Activated T-helper 1 cell treated with anti-CD3 and anti-CD28 coated beads, Interleukin-12 subunit alpha, Interleukin-12 subunit beta, Interleukin-2, Interleukin-4 antibody, amounts not matched to agents 30 ng/mL and 10 ng/mL and 1 ng/mL, durations not matched to agents 14 hours and 24 hours and 36 hours (primary cell): Measurements from ENCODE around the gene TMPRSS6. TPM values are rescaled to one million over a fixed set of nuclear protein-coding genes. Genes with fewer than 3 reads are reported as not detected.
A peak's percentile ranks its signal among the peaks of the same experiment; 100 is the strongest.

ENCODE experiments used
- DNase-seq: peaks from one replicate; pipeline ENCODE4 v3.0.0; 2021; ENCODE audit warnings: low spot score
- H3K27ac Mint-ChIP-seq: one replicate; pipeline ENCODE4 v1.8.0; 2021; ENCODE audit warnings: mild to moderate bottlenecking, mixed read lengths
- H3K27me3 Mint-ChIP-seq: one replicate; pipeline ENCODE4 v1.8.0; 2022; ENCODE audit warnings: mild to moderate bottlenecking, moderate library complexity, mixed read lengths; ENCODE audit not compliant: insufficient read depth
- H3K36me3 Mint-ChIP-seq: one replicate; pipeline ENCODE4 v1.8.0; 2021; ENCODE audit warnings: low read depth, mixed read lengths
- H3K4me1 Mint-ChIP-seq: one replicate; pipeline ENCODE4 v1.8.0; 2021; ENCODE audit warnings: low read depth, mixed read lengths
- H3K4me3 Mint-ChIP-seq: one replicate; pipeline ENCODE4 v1.8.0; 2021; ENCODE audit warnings: mild to moderate bottlenecking, moderate library complexity, mixed read lengths
- H3K9me3 Mint-ChIP-seq: one replicate; pipeline ENCODE4 v1.8.0; 2021; ENCODE audit warnings: mixed read lengths
- intact Hi-C: fragments of 100-400 bp; cut with micrococcal nuclease; formaldehyde crosslinking; loops from one replicate; pipeline ENCODE4 v1.15.1; 2024
- total RNA-seq: library from RNA; stranded (reverse); gene quantifications from 2 replicates; pipeline ENCODE4 v1.2.3, GENCODE V29; 2022

TMPRSS6 gene
- total RNA-seq, 1 donor from 2014 or later, result 2.3 TPM

- DNase-seq, result no peak
- H3K27me3 Mint-ChIP-seq, result no peaks in the 10 kb centered on the region
- H3K36me3 Mint-ChIP-seq, result peaks cover 60% of the 10 kb centered on the region
- peak overlapping the region; percentile 93 for H3K27ac Mint-ChIP-seq
- H3K4me3 Mint-ChIP-seq, result peak overlapping the region; percentile 92
- intact Hi-C loops, result no loop called here
- peaks cover 81% of the 10 kb centered on the region for H3K4me1 Mint-ChIP-seq
- H3K9me3 Mint-ChIP-seq, result peaks cover 11% of the 10 kb centered on the region
Measured at GRCh38 chr22:37147186-37147990, 37.9 kb upstream of the TMPRSS6 start.

- peaks cover 10% of the 10 kb centered on the region for H3K9me3 Mint-ChIP-seq
Measured at GRCh38 chr22:37146507-37147180, 37.1 kb upstream of the TMPRSS6 start.

DNA sequence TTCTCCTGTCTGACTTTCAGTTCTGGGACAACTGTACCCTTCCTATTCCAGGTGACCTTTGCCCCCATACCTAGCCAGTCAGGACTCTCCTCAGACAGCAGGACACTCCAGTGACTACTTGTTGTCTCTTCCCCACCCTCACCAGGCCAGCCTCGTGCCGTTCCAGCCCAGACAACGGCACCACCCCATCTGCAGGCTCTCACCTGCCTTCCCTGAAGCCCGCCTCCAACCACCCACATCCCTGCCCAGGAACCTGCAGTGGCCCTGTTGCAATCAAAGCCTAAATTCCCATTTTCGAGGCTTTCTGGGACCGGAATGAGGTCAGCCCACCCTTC is 36.5 kb upstream of the TMPRSS6 start:
- peaks cover 6% of the 10 kb centered on the region for H3K9me3 Mint-ChIP-seq
- H3K36me3 Mint-ChIP-seq, result peaks cover 55% of the 10 kb centered on the region
- H3K4me1 Mint-ChIP-seq, result peaks cover 74% of the 10 kb centered on the region
- no peaks in the 10 kb centered on the region for H3K27me3 Mint-ChIP-seq
- DNase-seq, result no peak
- H3K27ac Mint-ChIP-seq, result peak overlapping the region; percentile 62
- H3K4me3 Mint-ChIP-seq, result peak overlapping the region; percentile 92
- intact Hi-C loops, result no loop called here

More at GRCh38 chr22:37146507-37147180, 37.1 kb upstream of the TMPRSS6 start:
- H3K27me3 Mint-ChIP-seq, result no peaks in the 10 kb centered on the region
- peaks cover 80% of the 10 kb centered on the region for H3K4me1 Mint-ChIP-seq
- peak overlapping the region; percentile 62 for H3K27ac Mint-ChIP-seq
- H3K4me3 Mint-ChIP-seq, result peak overlapping the region; percentile 92
- DNase-seq, result no peak
- intact Hi-C loops, result no loop called here
- peaks cover 60% of the 10 kb centered on the region for H3K36me3 Mint-ChIP-seq

DNA sequence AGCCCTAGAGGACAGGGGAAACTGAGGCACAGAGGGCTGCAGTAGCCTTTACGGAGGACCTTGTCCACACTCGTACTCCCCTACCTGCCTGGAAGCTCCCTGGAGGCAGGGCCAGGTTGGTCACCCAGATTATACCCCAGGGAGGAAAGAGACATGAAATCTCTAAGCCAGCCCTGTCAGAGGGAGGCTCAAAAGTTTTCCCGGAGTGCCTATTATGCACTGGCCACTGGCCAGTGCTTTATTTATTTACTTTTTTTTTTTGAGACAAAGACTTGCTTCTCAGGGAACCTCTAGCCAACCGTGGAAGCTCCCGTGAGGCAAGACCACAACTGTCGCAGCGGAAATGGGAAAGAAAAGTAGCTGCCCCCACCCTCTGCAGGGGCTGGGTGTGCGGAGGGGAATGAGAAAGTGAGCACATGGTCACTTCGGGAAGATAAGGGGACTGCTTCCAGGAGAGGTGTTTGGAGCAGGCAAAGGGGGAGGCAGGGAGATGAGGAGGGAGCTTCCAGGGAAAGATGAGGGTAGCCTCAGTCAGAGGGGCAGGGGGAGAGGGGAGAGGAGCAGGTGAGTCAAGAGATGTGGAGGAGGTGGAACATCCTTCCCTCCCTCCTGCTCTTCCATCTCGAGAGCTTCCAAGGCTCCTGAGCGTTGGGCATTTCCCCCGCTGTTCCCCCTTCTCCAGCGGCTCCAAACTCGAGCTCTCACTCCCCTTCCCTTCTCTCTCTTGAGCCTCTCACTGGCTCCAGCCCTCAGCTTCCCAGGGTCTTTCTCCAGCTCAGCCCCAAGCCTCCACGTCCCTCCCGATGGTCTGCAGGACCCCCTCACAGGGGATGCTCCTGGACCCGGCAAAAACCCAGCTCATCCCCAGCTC is 35.9 kb upstream of the TMPRSS6 start:
- H3K9me3 Mint-ChIP-seq, result no peaks in the 10 kb centered on the region
- H3K4me1 Mint-ChIP-seq, result peaks cover 72% of the 10 kb centered on the region
- no peak for DNase-seq
- H3K27ac Mint-ChIP-seq, result peak overlapping the region; percentile 70
- intact Hi-C loops, result no loop called here
- peak overlapping the region; percentile 92 for H3K4me3 Mint-ChIP-seq
- no peaks in the 10 kb centered on the region for H3K27me3 Mint-ChIP-seq
- peaks cover 56% of the 10 kb centered on the region for H3K36me3 Mint-ChIP-seq

- no peak for DNase-seq
- Mint-ChIP-seq H3K4me3 (no peak overlapping the region), H3K27ac (no peak overlapping the region), H3K9me3 (no peaks in the 10 kb centered on the region), H3K36me3 (peaks cover 60% of the 10 kb centered on the region), H3K27me3 (no peaks in the 10 kb centered on the region), H3K4me1 (peaks cover 73% of the 10 kb centered on the region)
- intact Hi-C loops, result no loop called here
Measured at GRCh38 chr22:37144180-37144554, 34.7 kb upstream of the TMPRSS6 start.

GRCh38 chr22:37141971-37142370 is 32.5 kb upstream of the TMPRSS6 start:
- H3K9me3 Mint-ChIP-seq, result no peaks in the 10 kb centered on the region
- no peaks in the 10 kb centered on the region for H3K27me3 Mint-ChIP-seq
- H3K4me1 Mint-ChIP-seq, result peaks cover 68% of the 10 kb centered on the region
- H3K4me3 Mint-ChIP-seq, result no peak overlapping the region
- peaks cover 58% of the 10 kb centered on the region for H3K36me3 Mint-ChIP-seq
- H3K27ac Mint-ChIP-seq, result no peak overlapping the region
- intact Hi-C loops, result no loop called here
- DNase-seq, result no peak

DNA sequence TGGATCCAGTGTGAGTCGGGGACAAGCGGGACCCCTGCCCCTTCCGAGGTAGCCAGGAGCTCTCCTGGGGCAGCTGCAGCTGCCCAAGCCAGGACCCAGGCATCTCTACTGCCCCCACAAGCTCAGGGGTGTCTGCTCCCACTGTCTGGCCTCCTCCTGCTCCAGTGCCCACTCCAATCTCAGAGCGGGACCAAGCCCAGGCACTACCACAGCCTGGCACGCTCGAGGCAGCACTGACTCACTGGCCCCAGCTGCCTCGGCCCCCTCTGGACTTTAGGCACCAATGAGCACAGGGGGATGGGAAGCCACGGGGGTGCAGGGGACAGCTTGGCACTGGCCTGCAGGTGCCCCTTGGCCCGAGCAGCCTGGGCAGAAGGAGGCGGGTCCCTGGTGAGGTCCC is 32.0 kb upstream of the TMPRSS6 start:
- intact Hi-C loops, result no loop called here
- Mint-ChIP-seq H3K27me3 (no peaks in the 10 kb centered on the region), H3K4me3 (no peak overlapping the region), H3K36me3 (peaks cover 60% of the 10 kb centered on the region), H3K9me3 (no peaks in the 10 kb centered on the region), H3K4me1 (peaks cover 68% of the 10 kb centered on the region), H3K27ac (no peak overlapping the region)
- no peak for DNase-seq

GRCh38 chr22:37140686-37141323 is 31.3 kb upstream of the TMPRSS6 start:
- Mint-ChIP-seq H3K9me3 (no peaks in the 10 kb centered on the region), H3K36me3 (peaks cover 56% of the 10 kb centered on the region), H3K27me3 (no peaks in the 10 kb centered on the region), H3K4me3 (no peak overlapping the region), H3K27ac (peak overlapping the region; percentile 67), H3K4me1 (peaks cover 63% of the 10 kb centered on the region)
- DNase-seq, result no peak
- intact Hi-C loops, result no loop called here

DNA sequence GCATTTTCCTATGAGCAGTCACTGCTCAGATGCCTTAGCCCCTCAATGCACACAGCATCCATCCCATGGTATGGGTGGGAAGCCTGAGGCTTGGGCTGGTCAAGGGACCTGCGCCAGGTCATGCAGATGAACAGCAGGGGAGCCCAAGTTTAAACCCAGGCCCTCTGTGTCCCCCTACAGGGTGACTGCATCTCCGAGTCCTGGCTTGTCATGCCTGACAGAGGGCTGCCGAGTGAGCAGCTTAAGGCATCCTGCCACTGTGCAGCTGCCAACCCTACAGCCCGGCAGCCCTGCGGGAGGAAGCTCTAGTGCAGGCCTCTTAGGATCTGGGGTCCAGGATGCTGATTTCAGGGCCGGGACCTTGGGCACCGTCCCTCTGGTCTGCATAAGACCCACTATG is 30.2 kb upstream of the TMPRSS6 start:
- H3K36me3 Mint-ChIP-seq, result peaks cover 55% of the 10 kb centered on the region
- intact Hi-C loops, result loop anchor here (1.0 to 2.0 kb wide), 2 partner anchors 10 to 17 kb away; partner anchors contain the start of gene IL2RB
- no peaks in the 10 kb centered on the region for H3K27me3 Mint-ChIP-seq
- H3K4me1 Mint-ChIP-seq, result peaks cover 54% of the 10 kb centered on the region
- H3K27ac Mint-ChIP-seq, result peak overlapping the region; percentile 91
- DNase-seq, result no peak
- H3K9me3 Mint-ChIP-seq, result no peaks in the 10 kb centered on the region
- peak overlapping the region; percentile 9 for H3K4me3 Mint-ChIP-seq

- intact Hi-C loops, result loop anchor here (1.0 to 2.0 kb wide), 3 partner anchors 10 to 23 kb away; partner anchors contain the start of gene IL2RB
Measured at GRCh38 chr22:37138849-37139561, 29.5 kb upstream of the TMPRSS6 start.

GRCh38 chr22:37137903-37138665 is 28.6 kb upstream of the TMPRSS6 start:
- intact Hi-C loops, result loop anchor here (1.0 to 2.0 kb wide), 2 partner anchors 15 to 24 kb away; no protein-coding TSS in a partner anchor
- H3K27ac Mint-ChIP-seq, result peak overlapping the region; percentile 91
- peak overlapping the region; percentile 21 for H3K4me3 Mint-ChIP-seq

More at GRCh38 chr22:37138849-37139561, 29.5 kb upstream of the TMPRSS6 start:
- peaks cover 50% of the 10 kb centered on the region for H3K4me1 Mint-ChIP-seq
- no peaks in the 10 kb centered on the region for H3K9me3 Mint-ChIP-seq
- H3K27me3 Mint-ChIP-seq, result no peaks in the 10 kb centered on the region
- peaks cover 56% of the 10 kb centered on the region for H3K36me3 Mint-ChIP-seq
- peak overlapping the region; percentile 91 for H3K27ac Mint-ChIP-seq
- no peak for DNase-seq
- peak overlapping the region; percentile 21 for H3K4me3 Mint-ChIP-seq

More at GRCh38 chr22:37137903-37138665, 28.6 kb upstream of the TMPRSS6 start:
- H3K9me3 Mint-ChIP-seq, result no peaks in the 10 kb centered on the region
- peaks cover 42% of the 10 kb centered on the region for H3K4me1 Mint-ChIP-seq
- peaks cover 55% of the 10 kb centered on the region for H3K36me3 Mint-ChIP-seq
- DNase-seq, result no peak
- H3K27me3 Mint-ChIP-seq, result peaks cover 2% of the 10 kb centered on the region
